Tongue (tissue), 2 donors: Measurements from ENCODE around the gene NMNAT3. TPM values are rescaled to one million over a fixed set of nuclear protein-coding genes. Genes with fewer than 3 reads are reported as not detected.
"Not testable (repeated sequence)": the region's sequence is repeated elsewhere in the genome, so short reads cannot be mapped to it uniquely, and the experiment has no call there.

Experiments used
- DNase-seq: peaks from one replicate; pipeline ENCODE4 v3.0.0-alpha.2; 2015
- total RNA-seq: library from RNA; depleted of rRNA; stranded (reverse); fragments of >200 nt; gene quantifications from one replicate; pipeline ENCODE4 v1.2.3, GENCODE V29; 2014

The NMNAT3 gene
- total RNA-seq, 1 donor from 2014 or later = 7.5 TPM

GRCh38 chr3:139634111-139634635 lies 43.6 kb downstream of the NMNAT3 start:
- DNase-seq = peak; percentile 66

GRCh38 chr3:139633511-139633910 lies 44.3 kb downstream of the NMNAT3 start:
- DNase-seq = no peak

- DNase-seq = no peak
Observed at GRCh38 chr3:139630542-139630941, 47.2 kb downstream of the NMNAT3 start.

GRCh38 chr3:139629033-139629432 lies 48.7 kb downstream of the NMNAT3 start:
- DNase-seq = no peak

- no peak for DNase-seq
Observed at GRCh38 chr3:139627759-139628158, 50.0 kb downstream of the NMNAT3 start.

- DNase-seq = no peak
Observed at GRCh38 chr3:139620438-139620837, 57.3 kb downstream of the NMNAT3 start.

GRCh38 chr3:139619484-139619883 lies 58.3 kb downstream of the NMNAT3 start:
- DNase-seq = no peak

- DNase-seq = no peak
Observed at GRCh38 chr3:139617672-139618268, 60.0 kb downstream of the NMNAT3 start.

- peak; percentile 19 for DNase-seq
Observed at GRCh38 chr3:139611528-139611927, 66.2 kb downstream of the NMNAT3 start.

GRCh38 chr3:139610886-139611285 lies 66.9 kb downstream of the NMNAT3 start:
- DNase-seq = no peak

- no peak for DNase-seq
Observed at GRCh38 chr3:139608924-139609323, 68.8 kb downstream of the NMNAT3 start.

GRCh38 chr3:139608108-139608380 lies 69.7 kb downstream of the NMNAT3 start:
- no peak for DNase-seq

GRCh38 chr3:139607257-139608107 lies 70.3 kb downstream of the NMNAT3 start:
- no peak for DNase-seq

GRCh38 chr3:139602003-139602402 lies 75.8 kb downstream of the NMNAT3 start:
- DNase-seq = no peak

- no peak for DNase-seq
Observed at GRCh38 chr3:139601191-139601961, 76.4 kb downstream of the NMNAT3 start.

GRCh38 chr3:139597947-139598346 lies 79.8 kb downstream of the NMNAT3 start:
- no peak for DNase-seq

GRCh38 chr3:139591186-139591585 lies 86.6 kb downstream of the NMNAT3 start:
- DNase-seq = not testable (repeated sequence)

- DNase-seq = no peak
Observed at GRCh38 chr3:139588450-139588849, 89.3 kb downstream of the NMNAT3 start.

- DNase-seq = no peak
Observed at GRCh38 chr3:139587797-139588196, 90.0 kb downstream of the NMNAT3 start.

GRCh38 chr3:139586420-139587017 lies 91.3 kb downstream of the NMNAT3 start:
- no peak for DNase-seq

GRCh38 chr3:139585820-139586219 lies 92.0 kb downstream of the NMNAT3 start:
- no peak for DNase-seq

- DNase-seq = not testable (repeated sequence)
Observed at GRCh38 chr3:139583651-139584050, 94.1 kb downstream of the NMNAT3 start.

- no peak for DNase-seq
Observed at GRCh38 chr3:139578783-139579182, 99.0 kb downstream of the NMNAT3 start.
